GM12878 (cell line): Measurements from ENCODE around the gene GALNT17.

Experiments
- CBX5 ChIP-seq: sonication (generic); IDR thresholded peaks from 2 replicates; pipeline ENCODE4 v1.6.1; 2016; ENCODE audit warnings: low read depth, moderate library complexity, mild to moderate bottlenecking, inconsistent platforms
- EGR1 ChIP-seq, 2 experiments: IDR thresholded peaks; 1 replicate in 1 of 2; 2 replicates in 1 of 2; pipeline ENCODE4 v1.6.1; 2011 to 2012; ENCODE audit warnings: low read depth in 2 of 2, low read length in 2 of 2, borderline replicate concordance in 1 of 2, mild to moderate bottlenecking in 1 of 2, moderate library complexity in 1 of 2
- ELK1 ChIP-seq: IDR thresholded peaks from 2 replicates; pipeline ENCODE4 v1.6.1; 2012; ENCODE audit warnings: low read depth, low read length, improper control_type of control experiment
- GATAD2B ChIP-seq: fragments of 450-650 bp; conservative IDR thresholded peaks from 2 replicates; pipeline ENCODE4 v1.6.1; 2017; ENCODE audit warnings: low read depth, mild to moderate bottlenecking, moderate library complexity
- HCFC1 ChIP-seq: fragments of 150-350 bp; IDR thresholded peaks from 2 replicates; pipeline ENCODE4 v1.6.1; 2014; ENCODE audit warnings: low read length
- HDAC2 ChIP-seq: fragments of 200-600 bp; sonication (generic); IDR thresholded peaks from 2 replicates; pipeline ENCODE4 v1.6.1; 2017
- MEF2A ChIP-seq: IDR thresholded peaks from 2 replicates; pipeline ENCODE4 v1.6.1; 2011; ENCODE audit warnings: low read depth, mild to moderate bottlenecking, low read length, moderate library complexity; ENCODE audit not compliant: insufficient read depth
- MLLT1 ChIP-seq: fragments of 450-650 bp; IDR thresholded peaks from 2 replicates; pipeline ENCODE4 v1.6.1; 2016; ENCODE audit warnings: mild to moderate bottlenecking
- SKIL ChIP-seq: fragments of 450-650 bp; IDR thresholded peaks from 2 replicates; pipeline ENCODE4 v1.6.1; 2017; ENCODE audit warnings: mild to moderate bottlenecking, low read depth, inconsistent platforms; ENCODE audit not compliant: poor library complexity, severe bottlenecking
- STAT1 ChIP-seq: fragments of 450-650 bp; conservative IDR thresholded peaks from 2 replicates; pipeline ENCODE4 v1.6.1; 2014; ENCODE audit warnings: antibody characterized with exemption, mild to moderate bottlenecking
- TAF1 ChIP-seq: IDR thresholded peaks from 2 replicates; pipeline ENCODE4 v1.6.1; 2011; ENCODE audit warnings: mild to moderate bottlenecking, low read depth, low read length, borderline replicate concordance
- ZNF207 ChIP-seq: fragments of 450-650 bp; IDR thresholded peaks from 2 replicates; pipeline ENCODE4 v1.6.1; 2014; ENCODE audit warnings: antibody characterized with exemption, mild to moderate bottlenecking, borderline replicate concordance
- TF ChIP-seq, protein P1 (sequence below), 3 experiments: IDR thresholded peaks in 2 of 3; conservative IDR thresholded peaks in 1 of 3; 2 replicates each; pipeline ENCODE4 v1.5.1; 2011; ENCODE audit warnings: low read depth in 3 of 3, low read length in 3 of 3, mild to moderate bottlenecking in 3 of 3, control low read depth in 2 of 3, moderate library complexity in 2 of 3, inconsistent platforms in 1 of 3, mixed read lengths in 1 of 3; ENCODE audit not compliant: control insufficient read depth in 2 of 3, insufficient read depth in 1 of 3; ENCODE audit errors: extremely low read depth in 1 of 3

- TF ChIP-seq, protein P1, sequence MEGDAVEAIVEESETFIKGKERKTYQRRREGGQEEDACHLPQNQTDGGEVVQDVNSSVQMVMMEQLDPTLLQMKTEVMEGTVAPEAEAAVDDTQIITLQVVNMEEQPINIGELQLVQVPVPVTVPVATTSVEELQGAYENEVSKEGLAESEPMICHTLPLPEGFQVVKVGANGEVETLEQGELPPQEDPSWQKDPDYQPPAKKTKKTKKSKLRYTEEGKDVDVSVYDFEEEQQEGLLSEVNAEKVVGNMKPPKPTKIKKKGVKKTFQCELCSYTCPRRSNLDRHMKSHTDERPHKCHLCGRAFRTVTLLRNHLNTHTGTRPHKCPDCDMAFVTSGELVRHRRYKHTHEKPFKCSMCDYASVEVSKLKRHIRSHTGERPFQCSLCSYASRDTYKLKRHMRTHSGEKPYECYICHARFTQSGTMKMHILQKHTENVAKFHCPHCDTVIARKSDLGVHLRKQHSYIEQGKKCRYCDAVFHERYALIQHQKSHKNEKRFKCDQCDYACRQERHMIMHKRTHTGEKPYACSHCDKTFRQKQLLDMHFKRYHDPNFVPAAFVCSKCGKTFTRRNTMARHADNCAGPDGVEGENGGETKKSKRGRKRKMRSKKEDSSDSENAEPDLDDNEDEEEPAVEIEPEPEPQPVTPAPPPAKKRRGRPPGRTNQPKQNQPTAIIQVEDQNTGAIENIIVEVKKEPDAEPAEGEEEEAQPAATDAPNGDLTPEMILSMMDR (IDR thresholded peaks at IDR 0.05 in 2 of 3, conservative IDR thresholded peaks at IDR 0.05 in 1 of 3; ENCODE audit: control insufficient read depth in 2 of 3, extremely low read depth in 1 of 3, insufficient read depth in 1 of 3, low read depth in 3 of 3, low read length in 3 of 3), result no peak
- TF ChIP-seq EGR1 (IDR thresholded peaks at IDR 0.05; ENCODE audit: borderline replicate concordance in 1 of 2, low read depth in 2 of 2, low read length in 2 of 2) (no peak), CBX5 (no peak), GATAD2B (no peak), HCFC1 (no peak), STAT1 (no peak), TAF1 (no peak), SKIL (no peak), HDAC2 (no peak), ZNF207 (no peak), ELK1 (no peak), MEF2A (no peak), MLLT1 (no peak)
Observed at GRCh38 chr7:71637578-71637977, 505.6 kb downstream of the GALNT17 start.
